OCI-LY3 (cell line): ENCODE results near the gene PRR7.

Experiments
- CTCF ChIP-seq: fragments of 200-600, 300-600 bp; sonication (generic); IDR thresholded peaks from 2 replicates; pipeline ENCODE4 v1.5.1; 2014; ENCODE audit warnings: antibody characterized with exemption, low read length, low read depth
- EZH2phosphoT487 ChIP-seq: fragments of 200-600 bp; shearing (Covaris generic); IDR thresholded peaks from 2 replicates; pipeline ENCODE4 v1.6.1; 2018; ENCODE audit warnings: antibody characterized with exemption, mixed run types, low read depth

- TF ChIP-seq CTCF = no peak
- no peak for TF ChIP-seq EZH2phosphoT487
Observed at GRCh38 chr5:177456976-177457851, 10.6 kb downstream of the PRR7 start.
